Prostate gland (tissue), 2 donors: ENCODE data around the gene RAD51B.

ENCODE experiments used
- CTCF ChIP-seq, 4 experiments: fragments of 200-600 bp in 2 of 4; fragments of 450-650 bp in 2 of 4; sonication (generic) in 2 of 4; IDR thresholded peaks; 1 replicate in 3 of 4; 2 replicates in 1 of 4; pipeline ENCODE4 v1.5.1; 2016 to 2019; ENCODE audit warnings: antibody characterized with exemption in 4 of 4, mild to moderate bottlenecking in 2 of 4, moderate library complexity in 2 of 4
- POLR2A ChIP-seq: fragments of 450-650 bp; IDR thresholded peaks from one replicate; pipeline ENCODE4 v1.6.1; 2016; ENCODE audit warnings: antibody characterized with exemption, mild to moderate bottlenecking

- TF ChIP-seq CTCF (IDR thresholded peaks at IDR 0.05), result no peak
- no peak for TF ChIP-seq POLR2A
Observed at GRCh38 chr14:68233101-68233784, 413.7 kb downstream of the RAD51B start.
